ENCODE results near the gene MAPT.

MAPT gene

GRCh38 chr17:45863857-45864654 lies 30.3 kb upstream of the MAPT start:
- no peak for DNase-seq (ENCODE audit: extremely low read depth, low read depth)
- TF ChIP-seq CTCF (IDR thresholded peaks at IDR 0.05; ENCODE audit: low read depth, low read length) = no peak

GRCh38 chr17:45867171-45867570 lies 27.2 kb upstream of the MAPT start:
- TF ChIP-seq CTCF (IDR thresholded peaks at IDR 0.05; ENCODE audit: low read depth, low read length) = no peak
- DNase-seq (ENCODE audit: extremely low read depth, low read depth) = no peak

GRCh38 chr17:45867702-45868101 lies 26.7 kb upstream of the MAPT start:
- no peak for DNase-seq (ENCODE audit: extremely low read depth, low read depth)
- no peak for TF ChIP-seq CTCF (IDR thresholded peaks at IDR 0.05; ENCODE audit: low read depth, low read length)

GRCh38 chr17:45868276-45868675 lies 26.1 kb upstream of the MAPT start:
- TF ChIP-seq CTCF (IDR thresholded peaks at IDR 0.05; ENCODE audit: low read depth, low read length) = no peak
- no peak for DNase-seq (ENCODE audit: extremely low read depth, low read depth)

GRCh38 chr17:45869676-45870341 lies 24.5 kb upstream of the MAPT start:
- no peak for TF ChIP-seq CTCF (IDR thresholded peaks at IDR 0.05; ENCODE audit: low read depth, low read length)
- DNase-seq (ENCODE audit: extremely low read depth, low read depth) = no peak

- TF ChIP-seq CTCF (IDR thresholded peaks at IDR 0.05; ENCODE audit: low read depth, low read length) = no peak
- DNase-seq (ENCODE audit: extremely low read depth, low read depth) = no peak
These were observed 23.9 kb upstream of the MAPT start for GRCh38 chr17:45870342-45870974.

GRCh38 chr17:45871718-45872117 lies 22.6 kb upstream of the MAPT start:
- no peak for TF ChIP-seq CTCF (IDR thresholded peaks at IDR 0.05; ENCODE audit: low read depth, low read length)
- DNase-seq (ENCODE audit: extremely low read depth, low read depth) = no peak
